IMR-90 (cell line): ENCODE measurements around the gene UBL5. TPM values are rescaled to one million over a fixed set of nuclear protein-coding genes. Genes with fewer than 3 reads are reported as not detected.

Experiments used
- ATAC-seq: fragments of 200-7000 bp; cut with Tn5 transposase; 2 replicates; pipeline ENCODE4 v1.9.1; 2020; ENCODE audit warnings: low read depth, mild to moderate bottlenecking, moderate library complexity
- BruUV-seq: library from RNA; stranded (reverse); fragments of 400-500 nt; replicated peaks from 2 replicates; lab custom pipeline; 2021; lab: Mats Ljungman, UMichigan
- CTCF ChIA-PET: fragments of 300-600 bp; formaldehyde crosslinking; extraction: SDS; loops from one replicate; lab custom pipeline; 2021; ENCODE audit warnings: antibody characterized with exemption; lab: Yijun Ruan, JAX
- POLR2A ChIA-PET: fragments of 300-600 bp; sonication (Branson Sonifier 250); formaldehyde crosslinking; loops from one replicate; lab custom pipeline; 2022; ENCODE audit warnings: antibody characterized with exemption; ENCODE audit not compliant: unreplicated experiment; lab: Charles Lee
- DNase-seq: peaks from one replicate; pipeline ENCODE4 v3.0.0; 2013
- H2AFZ ChIP-seq: replicated peaks from 2 replicates; pipeline ENCODE3; 2013; ENCODE audit warnings: low read length, mild to moderate bottlenecking; ENCODE audit not compliant: poor library complexity
- H2AK5ac ChIP-seq: 2 replicates; pipeline ENCODE4 v1.6.1; 2013; ENCODE audit warnings: low read depth, low read length, inconsistent platforms
- H2AK9ac ChIP-seq: replicated peaks from 2 replicates; pipeline ENCODE3; 2013; ENCODE audit warnings: mild to moderate bottlenecking, low read depth, low read length, moderate library complexity; ENCODE audit not compliant: poor library complexity
- H2BK120ac ChIP-seq: 2 replicates; pipeline ENCODE4 v1.6.1; 2013; ENCODE audit warnings: low read depth, low read length, inconsistent platforms
- H2BK15ac ChIP-seq: 3 replicates; pipeline ENCODE4 v1.6.1; 2013; ENCODE audit warnings: low read depth, low read length, inconsistent platforms
- H2BK20ac ChIP-seq: 2 replicates; pipeline ENCODE4 v1.6.1; 2013; ENCODE audit warnings: low read depth, mild to moderate bottlenecking, inconsistent platforms, low read length, moderate library complexity
- H2BK5ac ChIP-seq: 2 replicates; pipeline ENCODE4 v1.6.1; 2013; ENCODE audit warnings: mild to moderate bottlenecking, low read depth, low read length, inconsistent platforms; ENCODE audit not compliant: poor library complexity, severe bottlenecking
- H3K14ac ChIP-seq: replicated peaks from 2 replicates; pipeline ENCODE4 v1.6.1; 2013; ENCODE audit warnings: low read depth, low read length, inconsistent platforms
- H3K18ac ChIP-seq: 2 replicates; pipeline ENCODE4 v1.6.1; 2013; ENCODE audit warnings: low read depth, low read length, control low read depth
- H3K23ac ChIP-seq: 2 replicates; pipeline ENCODE4 v1.6.1; 2013; ENCODE audit warnings: low read depth, low read length, inconsistent platforms
- H3K27ac ChIP-seq: 2 replicates; pipeline ENCODE4 v1.5.1; 2013; ENCODE audit warnings: mild to moderate bottlenecking, control low read depth, low read length; ENCODE audit not compliant: insufficient read depth
- H3K27me3 ChIP-seq: 2 replicates; pipeline ENCODE4 v1.6.1; 2013; ENCODE audit warnings: low read length; ENCODE audit not compliant: control insufficient read depth, insufficient read depth
- H3K36me3 ChIP-seq: 2 replicates; pipeline ENCODE4 v1.6.1; 2013; ENCODE audit warnings: low read length, mixed read lengths; ENCODE audit not compliant: control insufficient read depth, insufficient read depth
- H3K4ac ChIP-seq: 2 replicates; pipeline ENCODE4 v1.6.1; 2013; ENCODE audit warnings: low read depth, low read length, inconsistent platforms
- H3K4me1 ChIP-seq: 2 replicates; pipeline ENCODE4 v1.6.1; 2013; ENCODE audit warnings: low read length, mixed read lengths; ENCODE audit not compliant: control insufficient read depth, insufficient read depth
- H3K4me2 ChIP-seq: 2 replicates; pipeline ENCODE4 v1.6.1; 2013; ENCODE audit warnings: low read depth, mild to moderate bottlenecking, control low read depth, low read length, moderate library complexity
- H3K4me3 ChIP-seq: 2 replicates; pipeline ENCODE4 v1.5.1; 2013; ENCODE audit warnings: low read depth, mild to moderate bottlenecking, control low read depth, low read length, moderate library complexity; ENCODE audit not compliant: insufficient read depth
- H3K56ac ChIP-seq: 2 replicates; pipeline ENCODE4 v1.6.1; 2013; ENCODE audit warnings: low read length, inconsistent platforms; ENCODE audit not compliant: insufficient read depth; ENCODE audit errors: extremely low read depth
- H3K79me1 ChIP-seq, 2 experiments: 2 replicates each; pipeline ENCODE4 v1.6.1; 2013; ENCODE audit warnings: low read length in 2 of 2, inconsistent platforms in 1 of 2, low read depth in 1 of 2
- H3K9ac ChIP-seq: 2 replicates; pipeline ENCODE4 v1.6.1; 2013; ENCODE audit warnings: low read depth, low read length, control low read depth
- H3K9me1 ChIP-seq: 2 replicates; pipeline ENCODE4 v1.6.1; 2013; ENCODE audit warnings: low read length, inconsistent platforms; ENCODE audit not compliant: insufficient read depth
- H3K9me3 ChIP-seq: 2 replicates; pipeline ENCODE4 v1.6.1; 2013; ENCODE audit warnings: low read length; ENCODE audit not compliant: control insufficient read depth, insufficient read depth
- H4K20me1 ChIP-seq: 2 replicates; pipeline ENCODE4 v1.6.1; 2013; ENCODE audit warnings: low read length, inconsistent platforms; ENCODE audit not compliant: insufficient read depth
- H4K5ac ChIP-seq: 2 replicates; pipeline ENCODE4 v1.6.1; 2013; ENCODE audit warnings: mild to moderate bottlenecking, low read depth, low read length, control low read depth
- H4K8ac ChIP-seq, 2 experiments: 2 replicates each; pipeline ENCODE4 v1.6.1; 2013; ENCODE audit warnings: low read depth in 2 of 2, low read length in 2 of 2, control low read depth in 1 of 2, inconsistent platforms in 1 of 2
- H4K91ac ChIP-seq: 2 replicates; pipeline ENCODE4 v1.6.1; 2013; ENCODE audit warnings: low read depth, low read length, inconsistent platforms; ENCODE audit not compliant: insufficient read depth
- BHLHE40 ChIP-seq: fragments of 150-350 bp; IDR thresholded peaks from 2 replicates; pipeline ENCODE4 v1.6.1; 2016; ENCODE audit warnings: mild to moderate bottlenecking, low read depth, low read length
- CEBPB ChIP-seq: IDR thresholded peaks from 2 replicates; pipeline ENCODE4 v1.6.1; 2012; ENCODE audit warnings: low read depth, low read length, improper control_type of control experiment
- CHD1 ChIP-seq: IDR thresholded peaks from 2 replicates; pipeline ENCODE4 v1.6.1; 2012; ENCODE audit warnings: low read depth, low read length, improper control_type of control experiment
- FOS ChIP-seq: fragments of 150-350 bp; IDR thresholded peaks from 2 replicates; pipeline ENCODE4 v1.6.1; 2016; ENCODE audit warnings: low read depth, low read length
- MAFK ChIP-seq: IDR thresholded peaks from 2 replicates; pipeline ENCODE4 v1.6.1; 2012; ENCODE audit warnings: low read depth, low read length, improper control_type of control experiment
- MAZ ChIP-seq: IDR thresholded peaks from 2 replicates; pipeline ENCODE4 v1.6.1; 2012; ENCODE audit warnings: low read depth, mild to moderate bottlenecking, low read length, improper control_type of control experiment, moderate library complexity, borderline replicate concordance
- MXI1 ChIP-seq: IDR thresholded peaks from 2 replicates; pipeline ENCODE4 v1.6.1; 2012; ENCODE audit warnings: low read depth, mild to moderate bottlenecking, low read length, moderate library complexity, borderline replicate concordance
- NFE2L2 ChIP-seq: fragments of 150-350 bp; IDR thresholded peaks from 2 replicates; pipeline ENCODE4 v1.6.1; 2016; ENCODE audit warnings: low read depth, mild to moderate bottlenecking, low read length
- POLR2A ChIP-seq: IDR thresholded peaks from 2 replicates; pipeline ENCODE4 v1.6.1; 2012; ENCODE audit warnings: mild to moderate bottlenecking, low read depth, low read length
- RAD21 ChIP-seq: IDR thresholded peaks from 2 replicates; pipeline ENCODE4 v1.6.1; 2012; ENCODE audit warnings: low read length, improper control_type of control experiment
- RCOR1 ChIP-seq: IDR thresholded peaks from 2 replicates; pipeline ENCODE4 v1.6.1; 2012; ENCODE audit warnings: mild to moderate bottlenecking, low read length, improper control_type of control experiment; ENCODE audit not compliant: insufficient replicate concordance
- RFX5 ChIP-seq: IDR thresholded peaks from 2 replicates; pipeline ENCODE4 v1.8.0; 2012; ENCODE audit warnings: low read depth, mild to moderate bottlenecking, low read length, moderate library complexity
- SMC3 ChIP-seq: fragments of 150-350 bp; IDR thresholded peaks from 2 replicates; pipeline ENCODE4 v1.6.1; 2016; ENCODE audit warnings: low read depth, mild to moderate bottlenecking, antibody characterized with exemption, low read length, moderate library complexity
- WGBS, 2 experiments: methylation state at CpG; one replicate each; pipeline versions ENCODE4 v1.1.5 to v1.1.7; 2013; ENCODE audit warnings: missing lambda C conversion rate in 2 of 2; ENCODE audit not compliant: insufficient read length in 1 of 2; ENCODE audit errors: extremely low coverage in 2 of 2; 5-methylcytosine and 5-hydroxymethylcytosine counted together
- dilution Hi-C: fragments of 300-500 bp; cut with HindIII; formaldehyde crosslinking; loops from one replicate; pipeline ENCODE4 v1.14.3; 2018; ENCODE audit warnings: low sequenced_read_pairs; ENCODE audit not compliant: unreplicated experiment
- in situ Hi-C: fragments of 300-500 bp; cut with MboI; formaldehyde crosslinking; loops from 3 replicates; pipeline ENCODE4 v1.14.3; 2019; ENCODE audit warnings: low sequenced_read_pairs, inconsistent platforms, mixed read lengths
- intact Hi-C: fragments of 100-400 bp; cut with micrococcal nuclease; formaldehyde crosslinking; loops from 2 replicates; pipeline ENCODE4 v1.10.0; 2022
- polyA plus RNA-seq, 3 experiments: library from polyadenylated mRNA; depleted of rRNA; stranded (reverse); fragments of >200 nt; gene quantifications; 2 replicates each; pipeline ENCODE4 v1.2.3, GENCODE V29; 2012; ENCODE audit warnings: low replicate concordance in 1 of 3
- total RNA-seq: library from RNA; depleted of rRNA; stranded (reverse); fragments of >200 nt; gene quantifications from 2 replicates; pipeline ENCODE4 v1.2.3, GENCODE V29; 2012
- TF ChIP-seq, protein P1 (sequence below): fragments of 150-350 bp; IDR thresholded peaks from 2 replicates; pipeline ENCODE4 v1.6.1; 2017; ENCODE audit warnings: mild to moderate bottlenecking, antibody characterized with exemption, low read length, low read depth
- TF ChIP-seq, protein P2 (sequence below): fragments of 150-350 bp; IDR thresholded peaks from 2 replicates; pipeline ENCODE4 v1.6.1; 2016; ENCODE audit warnings: low read depth, mild to moderate bottlenecking, low read length, moderate library complexity, borderline replicate concordance
- TF ChIP-seq, protein P3 (sequence below): conservative IDR thresholded peaks from 2 replicates; pipeline ENCODE4 v1.5.1; 2012; ENCODE audit warnings: mild to moderate bottlenecking, low read depth, low read length, improper control_type of control experiment

UBL5 gene
- total and polyA plus RNA-seq, 2 of the 4 experiments (the other 2 are of a cell fraction): 434 to 1,091 TPM

DNA sequence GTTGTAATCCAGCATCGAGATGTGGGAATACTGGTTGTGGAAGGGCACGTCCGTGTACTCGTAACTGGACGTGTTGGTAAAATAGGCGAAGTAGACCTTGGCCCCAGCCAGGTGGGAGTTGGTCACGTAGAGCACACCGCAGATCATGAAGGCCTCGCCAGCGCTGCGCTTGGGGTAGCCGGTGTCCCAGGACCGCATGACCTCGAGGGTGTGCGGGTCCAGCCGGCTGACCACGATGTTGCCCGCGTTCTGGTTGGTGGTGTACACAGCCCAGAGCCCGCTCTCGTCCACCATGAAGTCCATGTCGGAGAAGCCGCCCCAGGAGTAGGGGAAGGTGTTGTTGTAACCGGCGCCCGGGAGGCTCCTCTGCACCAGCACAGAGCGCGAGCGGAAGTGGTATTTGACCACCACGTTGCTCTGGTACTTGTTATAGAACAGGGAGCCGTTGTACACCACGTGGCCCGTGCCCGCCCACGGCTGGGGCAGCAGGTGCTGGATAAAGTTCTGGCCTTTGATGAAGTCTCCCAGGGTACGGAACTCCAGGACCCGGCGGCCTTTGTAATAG lies 26.6 kb downstream of the UBL5 start:
- no peaks in the 10 kb centered on the region; the same call in 1 of the 2 replicates for H4K20me1 ChIP-seq
- ChIA-PET CTCF (no interaction called here), POLR2A (no interaction called here)
- intact Hi-C loops (no loop called here), in situ Hi-C loops (no loop called here), dilution Hi-C loops (no loop called here)
- TSS peak; percentile 62 for BruUV-seq
- DNase-seq (no peak), ATAC-seq (no peak)
- no peak overlapping the region for H2BK20ac ChIP-seq
- peak overlapping the region; percentile 8 for H2AK9ac ChIP-seq
- no peak overlapping the region for H3K4me3 ChIP-seq
- H4K5ac ChIP-seq: no peak overlapping the region
- H3K4ac ChIP-seq: no peak overlapping the region
- H3K9me1 ChIP-seq: 0 out of 2 replicates have a peak, but pooled peaks cover 3% of the 10 kb centered on the region
- H3K9ac ChIP-seq: no peak overlapping the region
- no peak overlapping the region for H2BK15ac ChIP-seq
- H3K79me1 ChIP-seq: peaks cover 9 to 13% of the 10 kb centered on the region in 2 experiments; a peak in 3 of 4 replicates
- no peak overlapping the region for H2AFZ ChIP-seq
- WGBS, 2 experiments: 98% methylated on average over 30 of the region's 38 CpGs; no CpG with 5 or more reads in 1 of the 2 experiments
- no peak for TF ChIP-seq MAZ
- TF ChIP-seq, protein P1, sequence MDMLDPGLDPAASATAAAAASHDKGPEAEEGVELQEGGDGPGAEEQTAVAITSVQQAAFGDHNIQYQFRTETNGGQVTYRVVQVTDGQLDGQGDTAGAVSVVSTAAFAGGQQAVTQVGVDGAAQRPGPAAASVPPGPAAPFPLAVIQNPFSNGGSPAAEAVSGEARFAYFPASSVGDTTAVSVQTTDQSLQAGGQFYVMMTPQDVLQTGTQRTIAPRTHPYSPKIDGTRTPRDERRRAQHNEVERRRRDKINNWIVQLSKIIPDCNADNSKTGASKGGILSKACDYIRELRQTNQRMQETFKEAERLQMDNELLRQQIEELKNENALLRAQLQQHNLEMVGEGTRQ: no peak
- TF ChIP-seq SMC3: no peak
- TF ChIP-seq CEBPB: no peak
- TF ChIP-seq, protein P2, sequence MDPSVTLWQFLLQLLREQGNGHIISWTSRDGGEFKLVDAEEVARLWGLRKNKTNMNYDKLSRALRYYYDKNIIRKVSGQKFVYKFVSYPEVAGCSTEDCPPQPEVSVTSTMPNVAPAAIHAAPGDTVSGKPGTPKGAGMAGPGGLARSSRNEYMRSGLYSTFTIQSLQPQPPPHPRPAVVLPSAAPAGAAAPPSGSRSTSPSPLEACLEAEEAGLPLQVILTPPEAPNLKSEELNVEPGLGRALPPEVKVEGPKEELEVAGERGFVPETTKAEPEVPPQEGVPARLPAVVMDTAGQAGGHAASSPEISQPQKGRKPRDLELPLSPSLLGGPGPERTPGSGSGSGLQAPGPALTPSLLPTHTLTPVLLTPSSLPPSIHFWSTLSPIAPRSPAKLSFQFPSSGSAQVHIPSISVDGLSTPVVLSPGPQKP: no peak
- TF ChIP-seq MAFK: no peak
- no peak for TF ChIP-seq CHD1
- TF ChIP-seq BHLHE40: no peak
- no peak for TF ChIP-seq RFX5
- no peak for TF ChIP-seq NFE2L2
- TF ChIP-seq RAD21: no peak
- no peak for TF ChIP-seq FOS
- no peak for TF ChIP-seq RCOR1
- TF ChIP-seq POLR2A: no peak
- TF ChIP-seq MXI1: no peak
- TF ChIP-seq, protein P3, sequence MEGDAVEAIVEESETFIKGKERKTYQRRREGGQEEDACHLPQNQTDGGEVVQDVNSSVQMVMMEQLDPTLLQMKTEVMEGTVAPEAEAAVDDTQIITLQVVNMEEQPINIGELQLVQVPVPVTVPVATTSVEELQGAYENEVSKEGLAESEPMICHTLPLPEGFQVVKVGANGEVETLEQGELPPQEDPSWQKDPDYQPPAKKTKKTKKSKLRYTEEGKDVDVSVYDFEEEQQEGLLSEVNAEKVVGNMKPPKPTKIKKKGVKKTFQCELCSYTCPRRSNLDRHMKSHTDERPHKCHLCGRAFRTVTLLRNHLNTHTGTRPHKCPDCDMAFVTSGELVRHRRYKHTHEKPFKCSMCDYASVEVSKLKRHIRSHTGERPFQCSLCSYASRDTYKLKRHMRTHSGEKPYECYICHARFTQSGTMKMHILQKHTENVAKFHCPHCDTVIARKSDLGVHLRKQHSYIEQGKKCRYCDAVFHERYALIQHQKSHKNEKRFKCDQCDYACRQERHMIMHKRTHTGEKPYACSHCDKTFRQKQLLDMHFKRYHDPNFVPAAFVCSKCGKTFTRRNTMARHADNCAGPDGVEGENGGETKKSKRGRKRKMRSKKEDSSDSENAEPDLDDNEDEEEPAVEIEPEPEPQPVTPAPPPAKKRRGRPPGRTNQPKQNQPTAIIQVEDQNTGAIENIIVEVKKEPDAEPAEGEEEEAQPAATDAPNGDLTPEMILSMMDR: no peak
- H2BK120ac ChIP-seq: no peak overlapping the region
- H3K18ac ChIP-seq: no peak overlapping the region
- H4K8ac ChIP-seq: no peak overlapping the region
- no peak overlapping the region for H4K91ac ChIP-seq
- H3K27me3 ChIP-seq: no peaks in the 10 kb centered on the region
- H2AK5ac ChIP-seq: no peak overlapping the region
- H3K36me3 ChIP-seq: peaks cover 5% of the 10 kb centered on the region; the same call in 1 of the 2 replicates
- no peaks in the 10 kb centered on the region for H3K4me1 ChIP-seq
- no peaks in the 10 kb centered on the region for H3K9me3 ChIP-seq
- H3K23ac ChIP-seq: no peak overlapping the region
- no peak overlapping the region for H3K14ac ChIP-seq
- no peak overlapping the region for H3K56ac ChIP-seq
- H2BK5ac ChIP-seq: no peak overlapping the region
- no peak overlapping the region for H3K27ac ChIP-seq
- no peak overlapping the region for H3K4me2 ChIP-seq
